ENCODE results near the gene GLRB. TPM values are rescaled to one million over a fixed set of nuclear protein-coding genes. Genes with fewer than 3 reads are reported as not detected.

GLRB gene
- total and polyA plus RNA-seq, 9 of the 15 experiments (the other 6 are each of a cell fraction or from before 2014, with no cell fraction given), result not detected

- Histone ChIP-seq H3K4me1 (replicated peaks in 1 of 2; ENCODE audit: control insufficient read depth in 2 of 2, insufficient read depth in 2 of 2, low read length in 2 of 2) (no peaks in the 10 kb centered on the region), H3K9ac (ENCODE audit: insufficient read depth in 1 of 2, low read depth in 2 of 2, low read length in 2 of 2) (no peak overlapping the region), H3K9me3 (replicated peaks; ENCODE audit: control insufficient read depth, insufficient read depth, low read depth, low read length) (no peaks in the 10 kb centered on the region), H3K9me1 (ENCODE audit: control insufficient read depth, insufficient read depth, low read length) (no peaks in the 10 kb centered on the region), H3K79me2 (ENCODE audit: control insufficient read depth, insufficient read depth, low read length) (no peaks in the 10 kb centered on the region), H3K27me3 (ENCODE audit: control insufficient read depth in 2 of 2, insufficient read depth in 2 of 2, low read length in 2 of 2) (no peaks in the 10 kb centered on the region), H3K27ac (ENCODE audit: extremely low read depth, low read depth, low read length) (no peak overlapping the region), H3K4me3 (no peak overlapping the region), H2AFZ (ENCODE audit: low read depth, low read length) (no peak overlapping the region), H4K20me1 (replicated peaks; ENCODE audit: control insufficient read depth, insufficient read depth, low read length) (no peaks in the 10 kb centered on the region), H3K36me3 (ENCODE audit: control insufficient read depth, insufficient read depth, low read length) (no peaks in the 10 kb centered on the region), H3K4me2 (ENCODE audit: insufficient read depth, low read length) (no peak overlapping the region)
- FAIRE-seq (no peak), DNase-seq (ENCODE audit: extremely low read depth in 1 of 4, low spot score in 3 of 4) (no peak), ATAC-seq (no peak)
- TF ChIP-seq ZZZ3 (IDR thresholded peaks at IDR 0.05) (no peak), E2F3 (CRISPR knock-in tag; IDR thresholded peaks at IDR 0.05) (no peak), ZSCAN29 (IDR thresholded peaks at IDR 0.05) (no peak), XRCC5 (IDR thresholded peaks at IDR 0.05; ENCODE audit: low read depth, low read length) (no peak), SIN3B (IDR thresholded peaks at IDR 0.05; ENCODE audit: low read depth) (no peak), ETV1 (tag; conservative IDR thresholded peaks at IDR 0.05; ENCODE audit: low read depth) (no peak), XRCC4 (IDR thresholded peaks at IDR 0.05; ENCODE audit: extremely low read depth, insufficient read depth, insufficient read length) (no peak), BACH1 (tag; IDR thresholded peaks at IDR 0.05) (no peak), ZNF212 (CRISPR knock-in tag; IDR thresholded peaks at IDR 0.05) (no peak), SMAD4 (CRISPR knock-in tag; conservative IDR thresholded peaks at IDR 0.05) (no peak), BMI1 (IDR thresholded peaks at IDR 0.05; ENCODE audit: low read length) (no peak), NFIC (IDR thresholded peaks at IDR 0.05) (no peak), SLC30A9 (CRISPR knock-in tag; IDR thresholded peaks at IDR 0.05) (no peak), HDAC3 (IDR thresholded peaks at IDR 0.05; ENCODE audit: borderline replicate concordance, partially characterized antibody) (no peak), ZNF12 (CRISPR knock-in tag; IDR thresholded peaks at IDR 0.05) (no peak)
- TF ChIP-seq, protein P1, sequence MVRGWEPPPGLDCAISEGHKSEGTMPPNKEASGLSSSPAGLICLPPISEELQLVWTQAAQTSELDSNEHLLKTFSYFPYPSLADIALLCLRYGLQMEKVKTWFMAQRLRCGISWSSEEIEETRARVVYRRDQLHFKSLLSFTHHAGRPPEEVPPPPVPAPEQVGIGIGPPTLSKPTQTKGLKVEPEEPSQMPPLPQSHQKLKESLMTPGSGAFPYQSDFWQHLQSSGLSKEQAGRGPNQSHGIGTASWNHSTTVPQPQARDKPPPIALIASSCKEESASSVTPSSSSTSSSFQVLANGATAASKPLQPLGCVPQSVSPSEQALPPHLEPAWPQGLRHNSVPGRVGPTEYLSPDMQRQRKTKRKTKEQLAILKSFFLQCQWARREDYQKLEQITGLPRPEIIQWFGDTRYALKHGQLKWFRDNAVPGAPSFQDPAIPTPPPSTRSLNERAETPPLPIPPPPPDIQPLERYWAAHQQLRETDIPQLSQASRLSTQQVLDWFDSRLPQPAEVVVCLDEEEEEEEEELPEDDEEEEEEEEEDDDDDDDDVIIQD (CRISPR knock-in tag; IDR thresholded peaks at IDR 0.05), result no peak
- BruUV-seq (replicated peaks), result no TSS peak
- in situ Hi-C loops (cut with MboI), result no loop called here
- intact Hi-C loops (cut with micrococcal nuclease), result no loop called here
- ChIA-PET POLR2A (no interaction called here), CTCF (ENCODE audit: low intra/inter-chr PET ratio) (no interaction called here)
Measured at GRCh38 chr4:157072002-157072401, 3.9 kb upstream of the GLRB start.

Measured in K562 (cell line).